Liver (tissue), 9 donors: ENCODE results near the gene CHRNA4. TPM values are rescaled to one million over a fixed set of nuclear protein-coding genes. Genes with fewer than 3 reads are reported as not detected.

ENCODE experiments used
- DNase-seq: peaks from one replicate; pipeline ENCODE4 v3.0.0-alpha.2; 2017; ENCODE audit warnings: low spot score
- H3K27ac ChIP-seq, 2 donors: one replicate each; pipeline ENCODE4 v1.7.0; 2013; ENCODE audit warnings: inconsistent platforms in 2 of 2, low read length in 2 of 2, control low read depth in 1 of 2, low read depth in 1 of 2, mild to moderate bottlenecking in 1 of 2
- H3K27me3 ChIP-seq, 4 donors: one replicate each; pipeline versions ENCODE4 v1.6.1 to v1.7.0; 2013; ENCODE audit warnings: low read length in 3 of 4, inconsistent platforms in 1 of 4, mild to moderate bottlenecking in 1 of 4, moderate library complexity in 1 of 4; ENCODE audit not compliant: control insufficient read depth in 4 of 4, insufficient read depth in 4 of 4
- H3K36me3 ChIP-seq, 4 donors: one replicate each; pipeline versions ENCODE4 v1.6.1 to v1.7.0; 2013; ENCODE audit warnings: low read length in 3 of 4, mild to moderate bottlenecking in 3 of 4, low read depth in 1 of 4, moderate library complexity in 1 of 4; ENCODE audit not compliant: control insufficient read depth in 4 of 4, insufficient read depth in 3 of 4
- H3K4me1 ChIP-seq, 4 donors: one replicate each; pipeline versions ENCODE4 v1.6.1 to v1.7.0; 2013; ENCODE audit warnings: low read length in 3 of 4, mild to moderate bottlenecking in 3 of 4, moderate library complexity in 1 of 4; ENCODE audit not compliant: control insufficient read depth in 4 of 4, insufficient read depth in 4 of 4
- H3K4me3 ChIP-seq, 3 donors: one replicate each; pipeline versions ENCODE4 v1.6.1 to v1.7.0; 2013; ENCODE audit warnings: low read length in 3 of 3, control low read depth in 1 of 3, low read depth in 1 of 3, mild to moderate bottlenecking in 1 of 3
- H3K9ac ChIP-seq, 2 donors: one replicate each; pipeline ENCODE4 v1.7.0; 2013; ENCODE audit warnings: low read length in 2 of 2, mild to moderate bottlenecking in 2 of 2, moderate library complexity in 2 of 2, control low read depth in 1 of 2, low read depth in 1 of 2
- H3K9me3 ChIP-seq, 4 donors: one replicate each; pipeline versions ENCODE4 v1.6.1 to v1.7.0; 2013; ENCODE audit warnings: low read length in 3 of 4; ENCODE audit not compliant: control insufficient read depth in 4 of 4
- GABPA ChIP-seq, 2 donors: IDR thresholded peaks in 1 of 2; conservative IDR thresholded peaks in 1 of 2; 2 replicates each; pipeline ENCODE4 v1.6.1; 2016; ENCODE audit warnings: antibody characterized with exemption in 2 of 2, mild to moderate bottlenecking in 1 of 2, moderate library complexity in 1 of 2
- HNF4A ChIP-seq, 2 donors: conservative IDR thresholded peaks; 2 replicates each; pipeline ENCODE4 v1.6.1; 2016; ENCODE audit warnings: antibody characterized with exemption in 2 of 2, mild to moderate bottlenecking in 2 of 2
- HNF4G ChIP-seq: IDR thresholded peaks from 2 replicates; pipeline ENCODE4 v1.6.1; 2016; ENCODE audit warnings: antibody characterized with exemption
- MAX ChIP-seq: IDR thresholded peaks from 2 replicates; pipeline ENCODE4 v1.6.1; 2016; ENCODE audit warnings: antibody characterized with exemption
- RAD21 ChIP-seq, 2 donors: IDR thresholded peaks; 2 replicates each; pipeline ENCODE4 v1.6.1; 2016; ENCODE audit warnings: antibody characterized with exemption in 2 of 2, mild to moderate bottlenecking in 2 of 2
- RXRA ChIP-seq, 2 donors: IDR thresholded peaks; 2 replicates each; pipeline ENCODE4 v1.6.1; 2017 to 2018; ENCODE audit warnings: antibody characterized with exemption in 2 of 2, mild to moderate bottlenecking in 1 of 2
- TAF1 ChIP-seq: conservative IDR thresholded peaks from 2 replicates; pipeline ENCODE4 v1.6.1; 2016; ENCODE audit warnings: antibody characterized with exemption, mild to moderate bottlenecking
- ZBTB33 ChIP-seq: IDR thresholded peaks from 2 replicates; pipeline ENCODE4 v1.6.1; 2016; ENCODE audit warnings: antibody characterized with exemption
- WGBS: extraction: QIAGEN DNeasy Blood & Tissue Kit; methylation state at CpG from one replicate; pipeline ENCODE4 v1.1.7; 2013; 5-methylcytosine and 5-hydroxymethylcytosine counted together
- polyA plus RNA-seq, 2 donors: library from polyadenylated mRNA; stranded (reverse) in 1 of 2; unstranded in 1 of 2; fragments of 200-250 nt in 1 of 2; fragments of >200 nt in 1 of 2; fragmentation: Nextera tagmentation in 1 of 2; extraction: Ambion mirVana in 1 of 2; gene quantifications; one replicate each; pipeline versions ENCODE4 v1.2.1 to v1.2.3, GENCODE V29; 2013 to 2015
- total RNA-seq, 2 donors: library from RNA; depleted of rRNA; stranded (reverse); fragments of >200 nt; gene quantifications; one replicate each; pipeline ENCODE4 v1.2.3, GENCODE V29; 2014
- donor health status: healthy.
- donor health status: healthy.
- donor health status: healthy.
- donor health status: healthy.
- donor health status: healthy.

The CHRNA4 gene
- total and polyA plus RNA-seq, 4 donors, result 3.2 to 23.3 (median 6.4) TPM; not detected in 1

- Histone ChIP-seq H3K36me3 (no peaks in the 10 kb centered on the region), H3K27ac (no peak overlapping the region), H3K9ac (no peak overlapping the region), H3K9me3 (no peaks in the 10 kb centered on the region), H3K4me3 (no peak overlapping the region), H3K4me1 (no peaks in the 10 kb centered on the region), H3K27me3 (peaks cover 0 to 3% (median under 1%) of the 10 kb centered on the region in 4 donors)
- no peak for DNase-seq
- WGBS, result 78% methylated on average over 34 of the region's 34 CpGs
- TF ChIP-seq ZBTB33 (no peak), HNF4A (conservative IDR thresholded peaks at IDR 0.05) (no peak), TAF1 (no peak), MAX (no peak), RAD21 (IDR thresholded peaks at IDR 0.05) (no peak), GABPA (IDR thresholded peaks at IDR 0.05 in 1 of 2, conservative IDR thresholded peaks at IDR 0.05 in 1 of 2) (no peak)
Measured at GRCh38 chr20:63372971-63373885, 12.1 kb upstream of the CHRNA4 start.

GRCh38 chr20:63371291-63371865, 10.2 kb upstream of the CHRNA4 start:
- peaks cover 0 to 2% (median 0%) of the 10 kb centered on the region in 4 donors for H3K27me3 ChIP-seq
- TF ChIP-seq HNF4G, result no peak
- 83% methylated on average over 28 of the region's 28 CpGs for WGBS

GRCh38 chr20:63370618-63371187, 9.6 kb upstream of the CHRNA4 start:
- no peak overlapping the region for H3K27ac ChIP-seq
- WGBS, result 50% methylated on average over 21 of the region's 21 CpGs

More at GRCh38 chr20:63371291-63371865, 10.2 kb upstream of the CHRNA4 start:
- no peak for DNase-seq
- Histone ChIP-seq H3K4me3 (no peak overlapping the region), H3K4me1 (peaks cover 0 to 18% (median 10%) of the 10 kb centered on the region in 4 donors), H3K27ac (no peak overlapping the region), H3K9ac (no peak overlapping the region), H3K36me3 (no peaks in the 10 kb centered on the region), H3K9me3 (no peaks in the 10 kb centered on the region)

More at GRCh38 chr20:63370618-63371187, 9.6 kb upstream of the CHRNA4 start:
- H3K9me3 ChIP-seq, result no peaks in the 10 kb centered on the region
- H3K36me3 ChIP-seq, result no peaks in the 10 kb centered on the region
- no peak overlapping the region for H3K9ac ChIP-seq
- H3K4me3 ChIP-seq, result no peak overlapping the region
- H3K4me1 ChIP-seq, result peaks cover 0 to 21% (median 12%) of the 10 kb centered on the region in 4 donors
- TF ChIP-seq RXRA (IDR thresholded peaks at IDR 0.05), result no peak
- no peak for TF ChIP-seq HNF4A (conservative IDR thresholded peaks at IDR 0.05)
- no peak for DNase-seq
- H3K27me3 ChIP-seq, result no peaks in the 10 kb centered on the region
